HG03060 (cell line): ENCODE measurements around the gene CDV3.

Experiments used
- ATAC-seq: cut with Tn5 transposase; IDR thresholded peaks from one replicate; pipeline ENCODE4 v1.9.1; 2021; ENCODE audit warnings: low read depth, moderate number of reproducible peaks; ENCODE audit not compliant: unreplicated experiment

The CDV3 gene

GRCh38 chr3:133599280-133599679 is 25.8 kb downstream of the CDV3 start:
- no peak for ATAC-seq

- ATAC-seq = no peak
Observed at GRCh38 chr3:133600572-133601081, 27.1 kb downstream of the CDV3 start.

GRCh38 chr3:133606342-133606741 is 32.9 kb downstream of the CDV3 start:
- ATAC-seq = no peak

- no peak for ATAC-seq
Observed at GRCh38 chr3:133606902-133607301, 33.4 kb downstream of the CDV3 start.

GRCh38 chr3:133607816-133608215 is 34.3 kb downstream of the CDV3 start:
- ATAC-seq = no peak

GRCh38 chr3:133608388-133608787 is 34.9 kb downstream of the CDV3 start:
- ATAC-seq = no peak

GRCh38 chr3:133610031-133610430 is 36.5 kb downstream of the CDV3 start:
- ATAC-seq = no peak

GRCh38 chr3:133611534-133611933 is 38.0 kb downstream of the CDV3 start:
- ATAC-seq = no peak

GRCh38 chr3:133620066-133620784 is 46.7 kb downstream of the CDV3 start:
- peak; percentile 97 for ATAC-seq

- no peak for ATAC-seq
Observed at GRCh38 chr3:133627789-133628188, 54.3 kb downstream of the CDV3 start.

GRCh38 chr3:133629146-133629545 is 55.7 kb downstream of the CDV3 start:
- ATAC-seq = no peak

- no peak for ATAC-seq
Observed at GRCh38 chr3:133633439-133633838, 60.0 kb downstream of the CDV3 start.
